Transverse colon (tissue), 4 donors: Measurements from ENCODE around the gene OSBP. TPM values are rescaled to one million over a fixed set of nuclear protein-coding genes. Genes with fewer than 3 reads are reported as not detected.

ENCODE experiments used
- DNase-seq: peaks from one replicate; pipeline ENCODE4 v3.0.0-alpha.2; 2019
- H3K27ac ChIP-seq, 4 donors: fragments of 200-600 bp; sonication (generic); 2 replicates each; pipeline ENCODE4 v1.5.1; 2016 to 2018; ENCODE audit warnings: inconsistent platforms in 4 of 4
- H3K27me3 ChIP-seq: fragments of 200-600 bp; sonication (generic); 2 replicates; pipeline ENCODE4 v1.5.1; 2017; ENCODE audit warnings: inconsistent platforms
- H3K36me3 ChIP-seq, 4 donors: fragments of 200-600 bp; sonication (generic); 2 replicates each; pipeline ENCODE4 v1.5.1; 2017 to 2019; ENCODE audit warnings: inconsistent platforms in 4 of 4
- H3K4me1 ChIP-seq, 4 donors: fragments of 200-600 bp; sonication (generic); 2 replicates each; pipeline ENCODE4 v1.5.1; 2017 to 2020; ENCODE audit warnings: inconsistent platforms in 4 of 4
- H3K4me3 ChIP-seq, 4 donors: fragments of 200-600 bp; sonication (generic); 1 replicate in 1 of 4; 2 replicates in 3 of 4; pipeline versions ENCODE4 v1.5.1 to v1.6.1; 2017 to 2019; ENCODE audit warnings: inconsistent platforms in 4 of 4
- H3K9me3 ChIP-seq, 2 donors: fragments of 200-600 bp; sonication (generic); 2 replicates each; pipeline ENCODE4 v1.5.1; 2017 to 2019; ENCODE audit warnings: inconsistent platforms in 2 of 2
- EP300 ChIP-seq: sonication (generic); formaldehyde crosslinking; IDR thresholded peaks from one replicate; pipeline ENCODE4 v1.6.1; 2017; ENCODE audit warnings: antibody characterized with exemption, low read depth
- POLR2A ChIP-seq: fragments of 450-650 bp; IDR thresholded peaks from one replicate; pipeline ENCODE4 v1.6.1; 2016; ENCODE audit warnings: antibody characterized with exemption, mild to moderate bottlenecking, moderate library complexity
- POLR2AphosphoS5 ChIP-seq, 3 donors: sonication (generic); formaldehyde crosslinking; IDR thresholded peaks; one replicate each; pipeline ENCODE4 v1.6.1; 2016; ENCODE audit warnings: antibody characterized with exemption in 3 of 3
- WGBS, 2 donors: methylation state at CpG; one replicate each; pipeline ENCODE4 v1.1.5; 2018; ENCODE audit warnings: low coverage in 1 of 2; 5-methylcytosine and 5-hydroxymethylcytosine counted together
- in situ Hi-C, 4 donors: fragments of 200-750 bp; cut with MboI; loops; one replicate each; pipeline versions ENCODE4 v1.15.0 to v1.15.1; 2017; ENCODE audit warnings: low sequenced_read_pairs in 3 of 4, low pct_ligation_motif_present in 1 of 4, low pct_unique_long_range_greater_than_20kb in 1 of 4
- intact Hi-C: fragments of 100-400 bp; cut with DNase I; formaldehyde crosslinking; loops from one replicate; pipeline ENCODE4 v1.15.1; 2023; ENCODE audit warnings: low total_unique reads
- total RNA-seq, 4 donors: library from RNA; depleted of rRNA; stranded (reverse); fragments of >200 nt; gene quantifications; one replicate each; pipeline ENCODE4 v1.1.0, GENCODE V29; 2016
- TF ChIP-seq, protein P1 (sequence below), 5 experiments: fragments of 200-600 bp in 3 of 5; fragments of 450-650 bp in 2 of 5; sonication (generic) in 3 of 5; IDR thresholded peaks; 1 replicate in 2 of 5; 2 replicates in 3 of 5; pipeline ENCODE4 v1.5.1; 2016 to 2017; ENCODE audit warnings: antibody characterized with exemption in 5 of 5, inconsistent platforms in 3 of 5, mild to moderate bottlenecking in 2 of 5, moderate library complexity in 1 of 5

The OSBP gene
- total RNA-seq, 4 donors from 2014 or later = 27.7 to 59.1 (median 47.2) TPM

DNA sequence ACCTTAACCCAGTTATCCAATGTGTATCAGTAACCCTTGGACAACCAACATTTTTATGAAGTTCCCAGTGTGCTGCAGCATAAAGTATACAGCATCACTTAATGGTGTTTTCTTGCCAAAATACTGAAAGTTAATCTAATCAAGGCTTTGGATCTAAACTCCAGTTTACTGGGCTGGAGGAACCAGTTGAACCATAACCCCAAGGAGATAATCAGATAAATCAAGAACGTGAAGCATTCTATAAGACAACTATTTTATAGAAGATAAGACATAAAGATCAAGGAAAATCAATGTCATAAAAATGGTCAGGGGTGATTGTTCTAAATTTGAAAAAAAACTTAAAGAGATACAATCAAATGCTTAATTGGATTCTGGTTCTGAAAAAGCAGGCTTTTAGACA lies 2.3 kb upstream of the OSBP start:
- no peaks in the 10 kb centered on the region for H3K36me3 ChIP-seq
- intact Hi-C loops = loop anchor here (5.0 kb wide), 1 partner anchor 49 kb away; the partner anchor contains the start of gene PATL1
- no peak for DNase-seq
- no peak overlapping the region for H3K4me3 ChIP-seq
- no peaks in the 10 kb centered on the region for H3K9me3 ChIP-seq
- H3K4me1 ChIP-seq = peaks cover 18 to 28% (median 22%) of the 10 kb centered on the region in 4 donors
- H3K27me3 ChIP-seq = no peaks in the 10 kb centered on the region
- H3K27ac ChIP-seq = no peak overlapping the region
- in situ Hi-C loops = loop anchor here in 1 of 4 donors (5.0 kb wide), 1 partner anchor 49 kb away; the partner anchor contains the start of gene PATL1
- WGBS, 2 donors = 62 to 65% methylated on average over 1 of the region's 1 CpG
- TF ChIP-seq, protein P1, sequence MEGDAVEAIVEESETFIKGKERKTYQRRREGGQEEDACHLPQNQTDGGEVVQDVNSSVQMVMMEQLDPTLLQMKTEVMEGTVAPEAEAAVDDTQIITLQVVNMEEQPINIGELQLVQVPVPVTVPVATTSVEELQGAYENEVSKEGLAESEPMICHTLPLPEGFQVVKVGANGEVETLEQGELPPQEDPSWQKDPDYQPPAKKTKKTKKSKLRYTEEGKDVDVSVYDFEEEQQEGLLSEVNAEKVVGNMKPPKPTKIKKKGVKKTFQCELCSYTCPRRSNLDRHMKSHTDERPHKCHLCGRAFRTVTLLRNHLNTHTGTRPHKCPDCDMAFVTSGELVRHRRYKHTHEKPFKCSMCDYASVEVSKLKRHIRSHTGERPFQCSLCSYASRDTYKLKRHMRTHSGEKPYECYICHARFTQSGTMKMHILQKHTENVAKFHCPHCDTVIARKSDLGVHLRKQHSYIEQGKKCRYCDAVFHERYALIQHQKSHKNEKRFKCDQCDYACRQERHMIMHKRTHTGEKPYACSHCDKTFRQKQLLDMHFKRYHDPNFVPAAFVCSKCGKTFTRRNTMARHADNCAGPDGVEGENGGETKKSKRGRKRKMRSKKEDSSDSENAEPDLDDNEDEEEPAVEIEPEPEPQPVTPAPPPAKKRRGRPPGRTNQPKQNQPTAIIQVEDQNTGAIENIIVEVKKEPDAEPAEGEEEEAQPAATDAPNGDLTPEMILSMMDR (IDR thresholded peaks at IDR 0.05) = no peak

DNA sequence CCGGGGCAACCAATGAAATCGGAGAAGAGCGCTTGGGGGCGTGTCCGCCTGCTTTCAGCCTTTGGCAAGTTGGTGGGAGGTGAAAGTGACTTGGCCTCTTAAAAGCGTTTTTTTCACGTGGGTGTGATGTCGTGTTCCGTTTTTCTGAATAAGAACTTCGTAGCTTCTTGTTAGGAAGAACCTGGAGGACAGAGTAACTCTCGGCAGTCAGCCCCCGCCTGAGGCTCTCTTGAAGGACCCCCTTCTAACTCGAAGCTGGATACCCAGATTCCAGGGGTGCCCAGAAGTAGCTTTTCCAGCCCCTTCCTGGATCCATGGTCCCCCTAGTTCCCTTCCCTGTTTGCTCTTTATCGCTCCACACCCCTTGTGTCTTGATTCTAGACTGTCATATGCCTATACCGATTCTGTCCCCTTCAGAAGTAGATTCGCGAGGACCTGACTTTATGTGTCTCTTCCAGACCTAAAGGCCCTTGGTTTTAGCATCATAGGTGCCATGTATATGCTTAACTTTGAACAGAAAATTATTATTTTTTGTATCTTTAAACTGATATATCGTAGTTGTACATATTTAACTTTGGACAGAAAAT lies 915 bp upstream of the OSBP start:
- peaks cover 29 to 40% (median 35%) of the 10 kb centered on the region in 4 donors for H3K4me1 ChIP-seq
- no peaks in the 10 kb centered on the region for H3K9me3 ChIP-seq
- H3K27ac ChIP-seq = peak overlapping the region; percentile 93 to 99 (median 96)
- DNase-seq = no peak
- intact Hi-C loops = loop anchor here (5.0 kb wide), 1 partner anchor 51 kb away; the partner anchor contains the start of gene PATL1
- H3K4me3 ChIP-seq = peak overlapping the region; percentile 27 to 54 (median 38)
- TF ChIP-seq POLR2AphosphoS5 (IDR thresholded peaks at IDR 0.05) = peak in 2 of 3 donors; percentile 41 to 57
- TF ChIP-seq POLR2A = peak; percentile 49
- no peak for TF ChIP-seq EP300
- TF ChIP-seq, protein P1 (IDR thresholded peaks at IDR 0.05) = no peak
- 13 to 42% methylated on average over 6 to 18 of the region's 18 CpGs for WGBS, 2 donors
- H3K27me3 ChIP-seq = no peaks in the 10 kb centered on the region
- in situ Hi-C loops = loop anchor here in 1 of 4 donors (5.0 kb wide), 1 partner anchor 51 kb away; the partner anchor contains the start of gene PATL1
- no peaks in the 10 kb centered on the region for H3K36me3 ChIP-seq

DNA sequence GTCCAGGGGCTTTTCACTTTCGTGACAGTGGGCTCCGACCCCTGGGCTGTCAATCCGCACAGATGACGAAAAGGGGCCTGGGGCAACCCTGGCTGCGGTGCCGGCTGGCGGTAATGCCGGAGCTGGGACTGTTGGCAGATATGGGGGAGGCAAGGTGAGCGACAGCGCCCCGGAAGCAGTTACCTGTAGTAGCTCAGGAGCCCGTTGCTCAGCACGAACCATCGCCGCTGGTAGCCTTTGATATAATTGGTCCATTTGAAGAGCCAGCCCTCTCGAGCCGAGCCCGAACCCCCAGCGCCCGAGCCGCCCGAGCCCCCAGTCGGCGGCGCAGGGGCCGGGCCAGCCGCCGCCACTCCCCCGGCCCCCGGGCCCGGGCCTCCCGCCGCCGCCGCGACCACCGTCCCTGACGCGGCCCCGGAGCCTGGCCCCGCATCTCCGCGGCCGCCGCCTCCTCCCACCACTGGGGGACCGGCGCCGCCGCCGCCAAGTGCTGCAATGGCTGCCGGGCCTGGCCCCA lies 396 bp downstream of the OSBP start:
- no peaks in the 10 kb centered on the region for H3K9me3 ChIP-seq
- no peaks in the 10 kb centered on the region for H3K27me3 ChIP-seq
- DNase-seq = peak; percentile 77
- peak overlapping the region; percentile 95 to 99 (median 98) for H3K27ac ChIP-seq
- H3K4me3 ChIP-seq = peak overlapping the region; percentile 78 to 93 (median 87)
- peaks cover 0 to 4% (median under 1%) of the 10 kb centered on the region in 4 donors for H3K36me3 ChIP-seq
- intact Hi-C loops (loop anchor here (2.0 to 5.0 kb wide), 2 partner anchors 52 to 64 kb away; partner anchors contain the start of gene PATL1), in situ Hi-C loops (loop anchor here in 1 of 4 donors (5.0 kb wide), 1 partner anchor 52 kb away; the partner anchor contains the start of gene PATL1)
- H3K4me1 ChIP-seq = peaks cover 33 to 46% (median 39%) of the 10 kb centered on the region in 4 donors
- WGBS, 2 donors = 0% methylated on average over 16 of the region's 51 CpGs; no CpG with 5 or more reads in 1 of the 2 donors
- TF ChIP-seq POLR2AphosphoS5 (IDR thresholded peaks at IDR 0.05) (no peak), POLR2A (no peak), EP300 (no peak)
- TF ChIP-seq, protein P1 (IDR thresholded peaks at IDR 0.05) = no peak
